ENCODE results near the gene ICE2. TPM values are rescaled to one million over a fixed set of nuclear protein-coding genes. Genes with fewer than 3 reads are reported as not detected.

ICE2 gene, protein sequence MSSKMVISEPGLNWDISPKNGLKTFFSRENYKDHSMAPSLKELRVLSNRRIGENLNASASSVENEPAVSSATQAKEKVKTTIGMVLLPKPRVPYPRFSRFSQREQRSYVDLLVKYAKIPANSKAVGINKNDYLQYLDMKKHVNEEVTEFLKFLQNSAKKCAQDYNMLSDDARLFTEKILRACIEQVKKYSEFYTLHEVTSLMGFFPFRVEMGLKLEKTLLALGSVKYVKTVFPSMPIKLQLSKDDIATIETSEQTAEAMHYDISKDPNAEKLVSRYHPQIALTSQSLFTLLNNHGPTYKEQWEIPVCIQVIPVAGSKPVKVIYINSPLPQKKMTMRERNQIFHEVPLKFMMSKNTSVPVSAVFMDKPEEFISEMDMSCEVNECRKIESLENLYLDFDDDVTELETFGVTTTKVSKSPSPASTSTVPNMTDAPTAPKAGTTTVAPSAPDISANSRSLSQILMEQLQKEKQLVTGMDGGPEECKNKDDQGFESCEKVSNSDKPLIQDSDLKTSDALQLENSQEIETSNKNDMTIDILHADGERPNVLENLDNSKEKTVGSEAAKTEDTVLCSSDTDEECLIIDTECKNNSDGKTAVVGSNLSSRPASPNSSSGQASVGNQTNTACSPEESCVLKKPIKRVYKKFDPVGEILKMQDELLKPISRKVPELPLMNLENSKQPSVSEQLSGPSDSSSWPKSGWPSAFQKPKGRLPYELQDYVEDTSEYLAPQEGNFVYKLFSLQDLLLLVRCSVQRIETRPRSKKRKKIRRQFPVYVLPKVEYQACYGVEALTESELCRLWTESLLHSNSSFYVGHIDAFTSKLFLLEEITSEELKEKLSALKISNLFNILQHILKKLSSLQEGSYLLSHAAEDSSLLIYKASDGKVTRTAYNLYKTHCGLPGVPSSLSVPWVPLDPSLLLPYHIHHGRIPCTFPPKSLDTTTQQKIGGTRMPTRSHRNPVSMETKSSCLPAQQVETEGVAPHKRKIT
- 11.8 and 16.5 TPM in 2 replicates for total RNA-seq

GRCh38 chr15:60478566-60479360 is at the start of gene ICE2:
Gene ICE2, minus strand, starts transcription at chr15:60479142. Its CDS starts 1,165 bp downstream, at chr15:60477977.

DNA sequence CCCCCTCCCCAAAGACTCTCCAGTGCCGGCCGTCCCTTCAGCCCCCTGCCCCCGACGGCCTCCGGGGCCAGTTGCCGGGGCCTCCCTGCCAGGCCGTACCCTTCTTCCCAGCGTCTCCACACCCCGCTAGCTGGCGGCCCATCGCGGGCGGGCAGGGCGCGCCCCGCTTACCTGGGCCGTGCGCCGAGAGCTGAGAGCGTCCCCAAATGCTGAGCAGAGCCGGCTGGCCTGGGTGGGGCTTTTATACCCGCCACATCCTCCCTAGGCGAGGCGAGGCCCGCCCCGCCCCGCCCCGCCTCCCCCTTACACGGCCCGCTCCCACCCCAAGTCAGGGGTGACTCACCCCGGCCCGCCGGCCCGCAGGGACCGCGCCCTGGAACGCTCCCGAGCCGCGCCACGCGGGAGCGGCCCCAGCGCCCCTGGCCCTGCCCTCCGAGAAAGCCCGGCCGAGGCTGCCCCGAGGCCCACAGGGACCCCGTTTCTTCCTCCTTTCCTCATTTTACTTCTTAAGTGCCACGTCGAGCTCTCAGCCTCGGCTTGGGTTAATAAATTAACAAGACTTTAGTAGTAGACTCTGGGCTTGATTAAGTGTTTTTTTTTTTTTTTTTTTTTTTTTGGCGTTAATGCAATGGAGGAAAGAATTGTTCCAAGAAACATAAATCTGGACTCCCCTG is 81.0 kb downstream of the ICE2 start, which contains the start of gene ANXA2:
Gene ANXA2 (minus strand): TSS at position 215 of the 674 bp plus-strand sequence. CDS start 11,911 bp downstream, outside the sequence.

Other genes starting within 250 kb of the ICE2 start
- gene ANXA2, start 81.2 kb downstream of the ICE2 start, total RNA-seq = 4,372 and 4,516 TPM in 2 replicates

Measured in airway epithelial cell (primary cell).